Endothelial cell of umbilical vein (primary cell): ENCODE data around the gene ADCY2. TPM values are rescaled to one million over a fixed set of nuclear protein-coding genes. Genes with fewer than 3 reads are reported as not detected.

Experiments
- BruUV-seq: library from RNA; stranded (reverse); fragments of 400-500 nt; replicated peaks from 2 replicates; lab custom pipeline; 2021; lab: Mats Ljungman, UMichigan
- CTCF ChIA-PET: fragments of 300-600, 350-600 bp; sonication (Branson Sonifier 250); formaldehyde crosslinking; loops from one replicate; lab custom pipeline; 2021; ENCODE audit warnings: antibody characterized with exemption, inconsistent platforms; lab: Charles Lee
- POLR2A ChIA-PET: fragments of 300-600, 350-600 bp; sonication (Branson Sonifier 250); formaldehyde crosslinking; loops from one replicate; lab custom pipeline; 2021; ENCODE audit warnings: antibody characterized with exemption, inconsistent platforms; lab: Charles Lee
- DNase-seq: peaks from one replicate; pipeline ENCODE4 v3.0.0-alpha.2; 2011; ENCODE audit warnings: low read depth, low spot score
- FAIRE-seq: peaks from 2 replicates; lab custom pipeline; 2011; peaks lifted over from hg19 to GRCh38; lab: Jason Lieb, UNC
- H2AFZ ChIP-seq: 2 replicates; pipeline ENCODE4 v1.6.0; 2012; ENCODE audit warnings: low read depth, low read length, control low read depth, inconsistent platforms
- H3K27ac ChIP-seq: 2 replicates; pipeline ENCODE4 v1.5.1; 2011; ENCODE audit warnings: low read depth, mild to moderate bottlenecking, control low read depth, low read length, moderate library complexity; ENCODE audit not compliant: insufficient read depth
- H3K27me3 ChIP-seq, 2 experiments: 2 replicates each; pipeline versions ENCODE4 v1.6.0 to v1.6.1; 2011; ENCODE audit warnings: low read length in 2 of 2, mixed read lengths in 1 of 2; ENCODE audit not compliant: control insufficient read depth in 2 of 2, insufficient read depth in 2 of 2
- H3K36me3 ChIP-seq, 2 experiments: 2 replicates in 1 of 2; 3 replicates in 1 of 2; pipeline ENCODE4 v1.5.1; 2011; ENCODE audit warnings: low read length in 2 of 2, mild to moderate bottlenecking in 1 of 2, moderate library complexity in 1 of 2; ENCODE audit not compliant: control insufficient read depth in 2 of 2, insufficient read depth in 2 of 2; ENCODE audit errors: extremely low read depth in 1 of 2
- H3K4me1 ChIP-seq: 3 replicates; pipeline ENCODE4 v1.5.1; 2011; ENCODE audit warnings: mild to moderate bottlenecking, low read length; ENCODE audit not compliant: control insufficient read depth, insufficient read depth; ENCODE audit errors: extremely low read depth
- H3K4me2 ChIP-seq: 2 replicates; pipeline ENCODE4 v1.6.1; 2011; ENCODE audit warnings: low read length, control low read depth, mixed read lengths; ENCODE audit not compliant: insufficient read depth
- H3K4me3 ChIP-seq, 3 experiments: fragments of 200-600 bp in 1 of 3; sonication (generic), shearing (Covaris generic) in 1 of 3; replicated peaks in 1 of 3; 2 replicates each; pipeline ENCODE4 v1.5.1; 2011 to 2016; ENCODE audit warnings: control low read depth in 3 of 3, low read length in 3 of 3, mild to moderate bottlenecking in 2 of 3, inconsistent platforms in 1 of 3, low read depth in 1 of 3, moderate library complexity in 1 of 3; ENCODE audit not compliant: insufficient read depth in 1 of 3
- H3K79me2 ChIP-seq: 2 replicates; pipeline ENCODE4 v1.6.0; 2012; ENCODE audit warnings: low read length, inconsistent platforms; ENCODE audit not compliant: control insufficient read depth, insufficient read depth
- H3K9ac ChIP-seq: replicated peaks from 2 replicates; pipeline ENCODE3; 2011; ENCODE audit warnings: low read length, control low read depth; ENCODE audit not compliant: insufficient read depth; ENCODE audit errors: extremely low read depth
- H3K9me1 ChIP-seq: replicated peaks from 3 replicates; pipeline ENCODE4 v1.6.0; 2011; ENCODE audit warnings: mild to moderate bottlenecking, low read length; ENCODE audit not compliant: control insufficient read depth, insufficient read depth; ENCODE audit errors: extremely low read depth
- H3K9me3 ChIP-seq: replicated peaks from 2 replicates; pipeline ENCODE4 v1.5.1; 2012; ENCODE audit warnings: low read length, inconsistent platforms; ENCODE audit not compliant: control insufficient read depth, insufficient read depth
- H4K20me1 ChIP-seq: replicated peaks from 2 replicates; pipeline ENCODE3; 2011; ENCODE audit warnings: mild to moderate bottlenecking, low read length; ENCODE audit not compliant: control insufficient read depth, insufficient read depth; ENCODE audit errors: extremely low read depth
- CTCF ChIP-seq, 2 donors: IDR thresholded peaks; 1 replicate in 1 of 2; 2 replicates in 1 of 2; pipeline ENCODE4 v1.5.1; 2011; ENCODE audit warnings: low read length in 2 of 2, mild to moderate bottlenecking in 2 of 2, moderate library complexity in 2 of 2, control low read depth in 1 of 2, inconsistent platforms in 1 of 2, low read depth in 1 of 2; ENCODE audit not compliant: insufficient read depth in 1 of 2; ENCODE audit errors: extremely low read depth in 1 of 2
- EZH2 ChIP-seq: IDR thresholded peaks from 2 replicates; pipeline ENCODE4 v1.6.1; 2012; ENCODE audit warnings: borderline replicate concordance, low read depth, mild to moderate bottlenecking, moderate library complexity, low read length, inconsistent platforms; ENCODE audit not compliant: severe bottlenecking
- FOS ChIP-seq: IDR thresholded peaks from 2 replicates; pipeline ENCODE4 v1.6.1; 2011; ENCODE audit warnings: mild to moderate bottlenecking, low read length, moderate library complexity, borderline replicate concordance; ENCODE audit not compliant: insufficient read depth
- GATA2 ChIP-seq: IDR thresholded peaks from 2 replicates; pipeline ENCODE4 v1.7.0; 2011; ENCODE audit warnings: low read depth, mild to moderate bottlenecking, moderate library complexity, mixed read lengths, low read length; ENCODE audit not compliant: insufficient read length, insufficient read depth
- JUN ChIP-seq: IDR thresholded peaks from 2 replicates; pipeline ENCODE4 v1.6.1; 2011; ENCODE audit warnings: borderline replicate concordance, low read depth; ENCODE audit not compliant: insufficient read length, insufficient read depth
- MAX ChIP-seq: IDR thresholded peaks from 2 replicates; pipeline ENCODE4 v1.6.1; 2011; ENCODE audit not compliant: insufficient read depth, insufficient read length
- MYC ChIP-seq: IDR thresholded peaks from one replicate; pipeline ENCODE4 v1.6.1; 2011; ENCODE audit warnings: mild to moderate bottlenecking, low read depth, low read length
- POLR2A ChIP-seq: IDR thresholded peaks from 2 replicates; pipeline ENCODE4 v1.6.1; 2012; ENCODE audit warnings: low read depth, mild to moderate bottlenecking, control low read depth, low read length
- POLR2AphosphoS5 ChIP-seq: IDR thresholded peaks from 2 replicates; pipeline ENCODE4 v1.6.1; 2012; ENCODE audit warnings: low read depth, mild to moderate bottlenecking, control low read depth, low read length, moderate library complexity; ENCODE audit not compliant: insufficient read depth
- dilution Hi-C: fragments of 300-500 bp; cut with MboI; formaldehyde crosslinking; loops from one replicate; pipeline ENCODE4 v1.15.0; 2019; ENCODE audit warnings: low sequenced_read_pairs; ENCODE audit not compliant: extremely low pct_ligation_motif_present
- intact Hi-C: fragments of 100-400 bp; cut with micrococcal nuclease; formaldehyde crosslinking; loops from one replicate; pipeline ENCODE4 v1.10.0; 2022
- polyA plus RNA-seq, 4 experiments: library from polyadenylated mRNA; depleted of rRNA in 3 of 4; stranded (reverse) in 3 of 4; unstranded in 1 of 4; fragments of >200 nt; gene quantifications; 2 replicates each; pipeline versions ENCODE4 v1.2.1 to v1.2.3, GENCODE V29; 2011 to 2012; ENCODE audit warnings: missing spikeins in 1 of 4
- total RNA-seq: library from RNA; stranded (reverse); gene quantifications from 2 replicates; pipeline ENCODE4 v1.2.3, GENCODE V29; 2021

ADCY2 gene
- total and polyA plus RNA-seq, 2 donors (not counting 3 experiments of a cell fraction or from before 2014, with no cell fraction given): under 0.01 TPM; not detected in 1

GRCh38 chr5:7625740-7626139 is 229.8 kb downstream of the ADCY2 start:
- peaks cover 2% of the 10 kb centered on the region for H3K9me3 ChIP-seq
- TF ChIP-seq POLR2AphosphoS5 (no peak), EZH2 (no peak), MAX (no peak), FOS (no peak), JUN (no peak), MYC (no peak), GATA2 (no peak), CTCF (IDR thresholded peaks at IDR 0.05; ENCODE audit: extremely low read depth in 1 of 2, insufficient read depth in 1 of 2, low read depth in 1 of 2, low read length in 2 of 2) (no peak), POLR2A (no peak)
- no peaks in the 10 kb centered on the region for H4K20me1 ChIP-seq
- H3K4me2 ChIP-seq: no peak overlapping the region
- dilution Hi-C loops (no loop called here), intact Hi-C loops (no loop called here)
- no peaks in the 10 kb centered on the region for H3K9me1 ChIP-seq
- DNase-seq (no peak), FAIRE-seq (no peak)
- H3K9ac ChIP-seq: no peak overlapping the region
- BruUV-seq: no TSS peak
- H3K4me1 ChIP-seq: no peaks in the 10 kb centered on the region
- H3K27me3 ChIP-seq: no peaks in the 10 kb centered on the region
- no peak overlapping the region for H3K4me3 ChIP-seq
- H3K79me2 ChIP-seq: no peaks in the 10 kb centered on the region
- H2AFZ ChIP-seq: no peak overlapping the region
- H3K36me3 ChIP-seq: no peaks in the 10 kb centered on the region
- CTCF ChIA-PET: no interaction called here
- POLR2A ChIA-PET: no interaction called here
- H3K27ac ChIP-seq: no peak overlapping the region
